GM12891 (cell line): ENCODE results near the gene AXIN1.
"Not testable (repeated sequence)": the region's sequence is repeated elsewhere in the genome, so short reads cannot be mapped to it uniquely, and the experiment has no call there.

ENCODE experiments used
- DNase-seq: peaks from one replicate; pipeline ENCODE4 v3.0.0; 2011; ENCODE audit warnings: low spot score; ENCODE audit not compliant: insufficient read length
- FAIRE-seq: peaks from 2 replicates; lab custom pipeline; 2011; peaks lifted over from hg19 to GRCh38; lab: Jason Lieb, UNC
- PAX5 ChIP-seq: IDR thresholded peaks from 2 replicates; pipeline ENCODE4 v1.6.1; 2011; ENCODE audit warnings: low read length, moderate library complexity, mild to moderate bottlenecking; ENCODE audit not compliant: insufficient read depth, severe bottlenecking
- POLR2A ChIP-seq: IDR thresholded peaks from 2 replicates; pipeline ENCODE4 v1.6.1; 2011; ENCODE audit warnings: low read depth, low read length, control low read depth
- POLR2AphosphoS5 ChIP-seq: IDR thresholded peaks from 2 replicates; pipeline ENCODE4 v1.6.1; 2011; ENCODE audit warnings: low read depth, low read length, control low read depth
- POU2F2 ChIP-seq: IDR thresholded peaks from 2 replicates; pipeline ENCODE4 v1.6.1; 2011; ENCODE audit warnings: low read depth, mild to moderate bottlenecking, control low read depth, low read length, moderate library complexity
- SPI1 ChIP-seq: IDR thresholded peaks from 2 replicates; pipeline ENCODE4 v1.6.1; 2011; ENCODE audit warnings: low read depth, low read length, control low read depth
- TAF1 ChIP-seq: IDR thresholded peaks from 2 replicates; pipeline ENCODE4 v1.6.1; 2011; ENCODE audit warnings: low read depth, low read length, control low read depth

Gene AXIN1

GRCh38 chr16:381789-382717 is 29.5 kb upstream of the AXIN1 start, which contains the start of gene PGAP6:
Gene PGAP6, minus strand, starts transcription at chr16:381978. Its CDS starts 157 bp downstream, at chr16:381821.
- FAIRE-seq = peak; percentile 64
- TF ChIP-seq SPI1 (0 out of 2 replicates have a peak, but pooled peaks have one; percentile 20), PAX5 (no peak)
- peak; percentile 95 for DNase-seq

GRCh38 chr16:381012-381788 is 28.7 kb upstream of the AXIN1 start:
- peak; percentile 69 for DNase-seq
- peak; percentile 66 for FAIRE-seq
- TF ChIP-seq POU2F2 (no peak), TAF1 (no peak), PAX5 (no peak), SPI1 (no peak), POLR2A (no peak), POLR2AphosphoS5 (no peak)

GRCh38 chr16:380762-381011 is 28.2 kb upstream of the AXIN1 start:
- DNase-seq (no peak), FAIRE-seq (no peak)
- no peak for TF ChIP-seq POLR2AphosphoS5
- TF ChIP-seq POU2F2 = no peak
- TF ChIP-seq PAX5 = no peak
- no peak for TF ChIP-seq TAF1
- TF ChIP-seq SPI1 = no peak
- no peak for TF ChIP-seq POLR2A

GRCh38 chr16:379961-380761 is 27.6 kb upstream of the AXIN1 start:
- FAIRE-seq (no peak), DNase-seq (no peak)
- TF ChIP-seq POU2F2 (no peak), TAF1 (no peak), POLR2AphosphoS5 (no peak), PAX5 (no peak)

GRCh38 chr16:379183-379960 is 26.8 kb upstream of the AXIN1 start:
- DNase-seq = no peak
- TF ChIP-seq SPI1 (no peak), PAX5 (no peak), POU2F2 (no peak), POLR2A (no peak), POLR2AphosphoS5 (no peak), TAF1 (no peak)
- no peak for FAIRE-seq

GRCh38 chr16:378821-379182 is 26.3 kb upstream of the AXIN1 start:
- TF ChIP-seq POLR2A = no peak
- TF ChIP-seq POU2F2 = no peak
- TF ChIP-seq SPI1 = no peak
- no peak for TF ChIP-seq TAF1
- no peak for TF ChIP-seq POLR2AphosphoS5
- no peak for TF ChIP-seq PAX5
- FAIRE-seq (no peak), DNase-seq (no peak)

- FAIRE-seq, DNase-seq: not testable (repeated sequence)
Measured at GRCh38 chr16:378113-378820, 25.7 kb upstream of the AXIN1 start.

- FAIRE-seq (no peak), DNase-seq (no peak)
- TF ChIP-seq TAF1 = no peak
- no peak for TF ChIP-seq PAX5
- TF ChIP-seq SPI1 = no peak
- TF ChIP-seq POLR2A = no peak
- no peak for TF ChIP-seq POU2F2
- TF ChIP-seq POLR2AphosphoS5 = no peak
Measured at GRCh38 chr16:377419-377951, 25.0 kb upstream of the AXIN1 start.
